NCI-H1417 (cell line): ENCODE measurements around the gene PPOX.

Experiments
- DNase-seq, 3 experiments: peaks; one replicate each; lab custom pipeline; 2025; lab: John Stamatoyannopoulos, UW

PPOX gene

GRCh38 chr1:161153176-161153575 is 13.1 kb upstream of the PPOX start:
- DNase-seq, result peak in 1 of 3 experiments; percentile 39

GRCh38 chr1:161153682-161154337 is 12.4 kb upstream of the PPOX start, which contains the start of gene UFC1:
Gene UFC1 (plus strand): TSS chr1:161153978. CDS start chr1:161153998, 20 bp downstream.
- peak; percentile 90 to 98 (median 94) for DNase-seq

DNA sequence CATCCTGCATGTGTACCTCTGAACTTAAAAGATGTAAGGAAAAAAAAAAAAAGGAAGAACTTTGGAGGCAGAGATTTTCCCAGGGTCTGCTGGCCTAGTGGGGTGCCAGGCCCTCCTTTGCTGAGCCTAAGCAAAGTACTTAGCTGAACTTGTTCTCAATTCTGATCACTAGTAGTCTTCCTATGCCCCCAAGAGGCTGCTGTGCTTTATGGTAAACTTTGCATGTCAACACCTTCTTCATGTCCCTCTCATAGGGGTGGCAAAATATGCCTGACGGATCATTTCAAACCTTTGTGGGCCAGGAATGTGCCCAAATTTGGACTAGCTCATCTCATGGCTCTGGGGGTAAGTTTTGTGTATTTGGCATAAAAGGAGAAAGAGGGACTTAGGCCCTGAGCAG is 8.4 kb upstream of the PPOX start:
- DNase-seq, result no peak

DNA sequence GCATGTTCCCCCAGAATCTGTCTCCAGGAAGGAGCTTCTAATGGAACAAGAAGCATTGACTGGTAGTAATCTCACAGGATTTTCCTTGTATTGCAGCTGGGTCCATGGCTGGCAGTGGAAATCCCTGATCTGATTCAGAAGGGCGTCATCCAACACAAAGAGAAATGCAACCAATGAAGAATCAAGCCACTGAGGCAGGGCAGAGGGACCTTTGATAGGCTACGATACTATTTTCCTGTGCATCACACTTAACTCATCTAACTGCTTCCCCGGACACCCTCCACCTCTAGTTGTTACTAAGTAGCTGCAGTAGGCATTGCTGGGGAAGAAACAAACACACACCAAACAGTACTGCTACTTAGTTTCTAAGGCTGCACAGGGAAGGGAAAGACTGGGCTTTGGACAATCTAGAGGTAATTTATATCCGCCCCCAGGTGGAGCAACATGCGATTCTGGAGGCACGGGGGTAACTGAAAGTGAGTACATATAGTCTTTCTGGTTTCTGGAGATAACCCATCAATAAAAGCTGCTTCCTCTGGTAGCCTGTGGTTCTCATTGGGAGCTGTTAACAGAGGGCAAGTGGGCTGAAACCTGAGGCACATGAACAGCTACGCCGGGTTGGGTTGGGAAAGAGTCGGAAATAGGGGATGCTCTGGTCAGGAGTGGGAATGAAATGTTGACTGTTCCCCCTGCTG is 7.8 kb upstream of the PPOX start:
- DNase-seq, result peak in 1 of 3 experiments; percentile 41

DNA sequence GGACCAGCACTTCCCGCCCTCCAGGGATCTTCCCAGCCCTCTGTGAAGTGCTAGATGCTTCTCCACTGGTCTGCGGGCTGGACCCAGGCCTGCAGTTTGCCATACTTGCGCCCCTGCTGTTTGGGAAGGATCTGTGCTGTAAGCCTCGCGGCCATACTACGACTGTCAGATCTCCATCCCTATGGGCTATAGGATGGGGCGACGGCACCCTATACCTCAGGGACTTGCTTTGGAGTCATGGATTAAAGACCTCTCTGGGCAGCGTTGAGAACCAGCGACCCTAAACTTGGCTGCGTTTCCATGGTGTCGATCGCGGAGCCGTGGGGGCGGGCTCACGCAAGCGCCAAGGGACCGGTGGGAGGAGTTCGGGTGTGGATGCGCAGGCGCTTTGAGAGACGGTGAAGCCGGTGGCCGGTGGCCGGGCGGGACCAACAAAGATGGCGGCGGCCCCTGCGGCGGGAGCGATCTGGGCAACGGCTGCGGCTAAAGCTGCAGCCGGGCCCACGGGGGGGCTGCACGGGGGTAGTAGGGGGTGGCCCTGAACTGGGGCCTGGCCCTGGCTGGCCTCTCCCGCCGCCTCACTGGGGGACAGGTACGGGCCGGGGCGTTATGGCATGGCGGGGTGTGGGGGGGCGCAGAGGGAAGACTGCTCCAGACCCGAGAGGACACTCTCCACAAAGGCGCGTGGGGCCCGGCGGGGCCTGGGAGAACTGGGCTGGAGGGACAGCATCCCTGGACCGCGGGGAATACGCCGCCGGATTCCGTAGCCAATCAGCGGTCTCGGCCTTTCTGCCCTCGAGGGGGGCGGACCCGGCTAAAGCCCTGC is 6.9 kb upstream of the PPOX start, which contains the start of gene USP21:
Gene USP21, plus strand, starts transcription at position 414 of the 826 bp plus-strand sequence. CDS start 1,141 bp downstream, outside the sequence.
- peak; percentile 91 to 99 (median 96) for DNase-seq

DNA sequence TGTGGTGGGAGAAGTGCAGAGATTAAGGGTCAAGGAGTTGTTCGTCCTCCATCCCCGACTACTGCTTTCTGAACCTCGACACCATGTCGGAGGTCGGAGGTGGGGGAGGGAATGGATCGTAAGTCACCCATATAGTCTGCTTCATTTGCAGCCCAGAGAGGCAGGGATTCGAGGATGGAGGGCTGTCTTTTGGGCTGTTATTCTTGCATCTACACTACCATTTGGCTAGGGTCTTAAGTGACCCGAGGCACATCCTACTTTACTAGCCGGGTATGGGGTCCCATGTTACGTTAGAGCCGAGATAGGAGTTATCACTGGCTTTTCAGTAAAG is 6.3 kb upstream of the PPOX start:
- no peak for DNase-seq

GRCh38 chr1:161160671-161161145 is 5.5 kb upstream of the PPOX start:
- DNase-seq, result no peak

- DNase-seq, result no peak
Observed at GRCh38 chr1:161161652-161162051, 4.6 kb upstream of the PPOX start.

DNA sequence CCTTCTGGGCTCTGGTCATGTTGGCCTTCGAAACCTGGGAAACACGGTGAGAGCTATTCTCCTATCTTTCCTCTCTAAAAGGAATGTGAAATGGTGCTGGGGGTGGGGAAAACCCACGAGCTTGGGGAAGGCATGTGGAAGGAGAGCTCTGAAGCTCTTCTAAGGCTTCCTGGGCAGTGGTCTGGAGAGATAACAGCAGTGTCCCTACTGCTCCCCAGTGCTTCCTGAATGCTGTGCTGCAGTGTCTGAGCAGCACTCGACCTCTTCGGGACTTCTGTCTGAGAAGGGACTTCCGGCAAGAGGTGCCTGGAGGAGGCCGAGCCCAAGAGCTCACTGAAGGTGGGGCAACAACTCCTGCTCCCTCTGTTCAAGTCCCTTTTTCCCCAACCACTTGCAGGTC is 4.2 kb upstream of the PPOX start:
- no peak for DNase-seq

DNA sequence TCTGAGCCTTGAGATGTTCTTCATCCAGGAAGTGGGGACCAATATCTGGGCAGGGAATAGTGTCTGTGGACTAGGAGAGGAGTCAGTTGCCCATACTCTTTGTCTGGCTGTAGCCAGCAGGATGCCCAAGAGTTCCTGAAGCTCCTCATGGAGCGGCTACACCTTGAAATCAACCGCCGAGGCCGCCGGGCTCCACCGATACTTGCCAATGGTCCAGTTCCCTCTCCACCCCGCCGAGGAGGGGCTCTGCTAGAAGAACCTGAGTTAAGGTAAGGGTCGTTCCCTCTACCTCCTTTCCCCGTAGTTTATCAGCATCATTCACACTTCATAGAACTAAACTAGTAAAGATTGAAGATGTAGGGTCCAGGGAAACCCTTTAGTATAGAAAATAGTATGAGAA is 3.4 kb upstream of the PPOX start:
- no peak for DNase-seq

- DNase-seq, result no peak
Observed at GRCh38 chr1:161163793-161164192, 2.4 kb upstream of the PPOX start.

GRCh38 chr1:161164901-161165610 is 1.2 kb upstream of the PPOX start:
- DNase-seq, result no peak

DNA sequence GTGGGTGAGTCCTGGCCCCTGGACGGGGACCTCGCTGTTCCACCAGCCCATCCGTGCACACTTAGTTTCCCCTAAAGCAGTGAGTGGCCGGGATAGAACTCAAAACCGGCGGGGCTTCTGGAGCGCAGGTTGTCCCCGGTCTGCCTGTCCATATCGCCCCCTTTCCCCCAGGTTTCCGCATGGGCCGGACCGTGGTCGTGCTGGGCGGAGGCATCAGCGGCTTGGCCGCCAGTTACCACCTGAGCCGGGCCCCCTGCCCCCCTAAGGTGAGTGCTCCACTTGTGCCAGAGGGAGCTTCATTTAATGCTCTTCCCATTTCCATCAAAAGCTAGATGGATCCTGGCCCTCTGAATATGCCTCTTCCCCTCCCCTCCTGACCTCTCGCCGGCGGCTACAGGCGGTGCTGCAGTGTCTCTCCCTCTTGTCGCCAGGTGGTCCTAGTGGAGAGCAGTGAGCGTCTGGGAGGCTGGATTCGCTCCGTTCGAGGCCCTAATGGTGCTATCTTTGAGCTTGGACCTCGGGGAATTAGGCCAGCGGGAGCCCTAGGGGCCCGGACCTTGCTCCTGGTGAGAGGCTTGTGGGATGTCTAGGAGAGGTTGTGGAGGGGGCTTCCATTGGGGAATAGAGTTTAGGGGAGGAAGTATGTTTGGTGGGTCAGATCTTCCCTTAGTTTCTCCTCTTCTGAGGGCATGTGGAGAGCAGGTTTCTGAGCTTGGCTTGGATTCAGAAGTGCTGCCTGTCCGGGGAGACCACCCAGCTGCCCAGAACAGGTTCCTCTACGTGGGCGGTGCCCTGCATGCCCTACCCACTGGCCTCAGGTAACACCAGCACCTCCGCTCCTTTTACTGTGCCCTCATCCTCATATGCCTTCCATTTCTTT is 683 bp downstream of the PPOX start:
- peak; percentile 32 to 64 (median 62) for DNase-seq

- no peak for DNase-seq
Observed at GRCh38 chr1:161168906-161169305, 2.7 kb downstream of the PPOX start.

- DNase-seq, result no peak
Observed at GRCh38 chr1:161171191-161171590, 5.0 kb downstream of the PPOX start.

GRCh38 chr1:161171696-161172095 is 5.5 kb downstream of the PPOX start:
- no peak for DNase-seq

DNA sequence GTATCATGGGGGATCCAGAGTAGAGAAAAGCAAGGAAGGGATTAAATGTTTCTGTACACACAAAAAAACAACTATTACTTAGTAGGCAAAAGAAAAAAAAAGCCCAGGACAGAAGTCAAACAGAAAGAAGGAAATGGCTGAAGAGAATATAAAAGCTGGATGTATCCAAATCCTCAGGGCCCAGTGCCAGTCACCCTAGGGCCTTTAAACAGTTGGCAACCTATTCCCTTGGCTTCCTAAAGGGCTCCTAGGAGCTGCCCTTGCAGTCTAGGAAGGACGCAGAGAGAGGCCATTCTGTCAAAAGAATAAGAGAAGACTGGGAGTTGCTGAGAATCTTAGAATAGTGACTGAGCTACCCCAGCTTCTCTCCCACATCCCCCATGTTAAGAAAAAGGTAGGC is 6.1 kb downstream of the PPOX start:
- no peak for DNase-seq

DNA sequence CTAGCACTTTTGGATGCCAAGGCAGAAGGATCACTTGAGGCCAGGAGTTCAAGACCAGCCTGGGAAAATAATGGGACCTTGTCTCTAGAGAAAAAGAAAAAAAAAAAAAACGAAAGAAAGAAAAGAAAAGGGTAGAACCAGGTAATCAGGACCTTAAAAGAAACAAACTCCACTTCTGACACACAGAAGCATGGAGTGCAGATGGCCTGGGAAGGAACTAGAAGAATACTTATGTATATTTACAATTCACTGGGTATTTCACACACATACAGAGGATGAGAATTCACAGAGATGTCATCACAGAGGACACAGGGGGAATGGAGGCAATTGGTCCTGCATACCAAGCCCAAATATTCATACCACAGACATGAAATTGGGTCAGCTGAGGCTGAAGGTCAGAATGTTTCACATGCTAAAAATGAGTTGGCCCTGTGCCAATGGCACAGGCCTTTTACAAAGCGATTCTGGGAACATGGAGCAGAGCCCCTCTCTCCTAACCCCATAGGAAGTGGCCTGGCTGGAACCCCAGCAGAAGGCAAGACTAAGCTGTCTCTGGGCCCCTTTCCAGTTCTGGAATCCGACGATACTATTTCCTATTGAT is 6.7 kb downstream of the PPOX start:
- DNase-seq, result no peak

DNA sequence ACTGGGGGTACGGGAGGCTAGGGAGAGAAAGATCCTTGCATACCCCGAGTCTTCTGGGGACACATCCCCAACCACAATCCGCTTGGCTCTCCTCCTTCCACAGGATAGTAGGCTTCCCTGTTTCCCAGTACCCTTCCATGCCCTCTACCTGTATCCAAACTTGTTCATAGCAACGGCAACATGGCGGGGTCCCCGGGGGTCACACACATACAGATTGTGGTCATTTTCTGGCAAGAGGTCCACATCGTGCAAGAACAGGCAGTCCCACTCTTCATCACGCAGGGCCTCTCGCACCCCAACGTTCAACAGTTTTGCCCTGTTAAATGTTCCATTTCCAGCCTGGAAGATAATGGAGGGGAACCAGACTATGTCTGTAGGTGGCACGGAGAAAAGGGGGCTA is 7.5 kb downstream of the PPOX start:
- DNase-seq, result no peak

DNA sequence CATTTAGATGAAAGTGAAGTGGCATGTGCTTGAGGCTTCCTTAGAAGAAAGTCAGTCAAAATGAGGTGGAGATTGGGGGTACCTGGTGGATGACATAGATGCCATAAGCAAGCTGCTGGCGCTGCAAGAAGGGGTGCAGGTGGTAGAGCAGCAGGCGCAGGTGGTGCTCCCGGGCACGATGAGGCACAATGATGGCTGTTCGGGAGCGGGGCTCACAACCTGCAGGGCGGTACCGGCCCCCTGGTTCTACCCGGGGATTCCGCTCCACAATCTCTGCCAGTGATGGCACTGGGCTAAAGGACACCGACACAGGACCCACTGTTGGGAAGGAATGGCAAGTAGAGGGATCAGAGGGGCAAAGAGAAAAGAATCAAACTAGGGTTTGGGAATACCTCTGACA is 8.7 kb downstream of the PPOX start:
- no peak for DNase-seq
